B cell (primary cell): ENCODE measurements around the gene RAB28. TPM values are rescaled to one million over a fixed set of nuclear protein-coding genes. Genes with fewer than 3 reads are reported as not detected.

Experiments used
- ATAC-seq: fragments of 200-7000 bp; cut with Tn5 transposase; one replicate; pipeline ENCODE4 v1.10.0; 2021; ENCODE audit warnings: low read depth, mild to moderate bottlenecking, moderate number of reproducible peaks, moderate library complexity
- CTCF ChIA-PET: fragments of 350-600 bp; sonication (Branson Sonifier 250); formaldehyde crosslinking; loops from one replicate; lab custom pipeline; 2021; ENCODE audit warnings: antibody characterized with exemption, inconsistent platforms; lab: Charles Lee
- POLR2A ChIA-PET: fragments of 350-600 bp; sonication (Branson Sonifier 250); formaldehyde crosslinking; loops from one replicate; lab custom pipeline; 2021; ENCODE audit warnings: antibody characterized with exemption; lab: Charles Lee
- DNase-seq: peaks from one replicate; pipeline ENCODE4 v3.0.0; 2013
- H2AFZ ChIP-seq: 2 replicates; pipeline ENCODE4 v1.6.1; 2012; ENCODE audit warnings: mild to moderate bottlenecking, low read depth, low read length; ENCODE audit not compliant: insufficient read depth, poor library complexity, severe bottlenecking
- H3K27ac ChIP-seq, 2 donors: 1 replicate in 1 of 2; 2 replicates in 1 of 2; pipeline ENCODE4 v1.5.1; 2012 to 2013; ENCODE audit warnings: low read length in 2 of 2, mild to moderate bottlenecking in 2 of 2, moderate library complexity in 1 of 2
- H3K27me3 ChIP-seq, 4 experiments: fragments of 200-600 bp in 1 of 4; sonication (generic) in 1 of 4; replicated peaks in 1 of 4; 1 replicate in 2 of 4; 2 replicates in 2 of 4; pipeline versions ENCODE4 v1.6.1 to v1.7.0; 2013 to 2016; ENCODE audit warnings: low read length in 3 of 4, mild to moderate bottlenecking in 2 of 4, mixed read lengths in 1 of 4, moderate library complexity in 1 of 4; ENCODE audit not compliant: insufficient read depth in 4 of 4, control insufficient read depth in 3 of 4; ENCODE audit errors: control extremely low read depth in 1 of 4
- H3K36me3 ChIP-seq, 2 experiments: replicated peaks in 1 of 2; 1 replicate in 1 of 2; 2 replicates in 1 of 2; pipeline versions ENCODE4 v1.6.1 to v1.7.1; 2013; ENCODE audit warnings: low read length in 1 of 2; ENCODE audit not compliant: insufficient read depth in 2 of 2, control insufficient read depth in 1 of 2; ENCODE audit errors: control extremely low read depth in 1 of 2, extremely low read depth in 1 of 2
- H3K4me1 ChIP-seq, 2 donors: fragments of 200-600 bp in 1 of 2; sonication (generic) in 1 of 2; 1 replicate in 1 of 2; 2 replicates in 1 of 2; pipeline versions ENCODE4 v1.5.1 to v1.6.1; 2013 to 2017; ENCODE audit warnings: low read length in 2 of 2; ENCODE audit not compliant: control insufficient read depth in 2 of 2, insufficient read depth in 2 of 2
- H3K4me2 ChIP-seq: replicated peaks from 2 replicates; pipeline ENCODE3; 2012; ENCODE audit warnings: mild to moderate bottlenecking, low read depth, low read length; ENCODE audit not compliant: poor library complexity, severe bottlenecking
- H3K4me3 ChIP-seq, 5 experiments: fragments of 200-600 bp in 1 of 5; sonication (generic) in 1 of 5; 1 replicate in 3 of 5; 2 replicates in 2 of 5; pipeline versions ENCODE4 v1.5.1 to v1.7.0; 2011 to 2016; ENCODE audit warnings: low read length in 4 of 5, mild to moderate bottlenecking in 4 of 5, low read depth in 2 of 5, control low read depth in 1 of 5, moderate library complexity in 1 of 5; ENCODE audit not compliant: insufficient read depth in 1 of 5; ENCODE audit errors: control extremely low read depth in 1 of 5, extremely low read depth in 1 of 5
- H3K79me2 ChIP-seq: fragments of 200-600 bp; sonication (generic); one replicate; pipeline ENCODE4 v1.6.0; 2016; ENCODE audit warnings: low read length; ENCODE audit not compliant: control insufficient read depth, insufficient read depth
- H3K9ac ChIP-seq: fragments of 200-600 bp; sonication (generic); 2 replicates; pipeline ENCODE4 v1.6.1; 2017; ENCODE audit warnings: mild to moderate bottlenecking, low read length, moderate library complexity
- H3K9me3 ChIP-seq, 3 donors: one replicate each; pipeline versions ENCODE4 v1.6.1 to v1.7.1; 2013; ENCODE audit warnings: low read length in 2 of 3; ENCODE audit not compliant: control insufficient read depth in 2 of 3, insufficient read depth in 1 of 3; ENCODE audit errors: control extremely low read depth in 1 of 3
- H4K20me1 ChIP-seq: 2 replicates; pipeline ENCODE4 v1.6.0; 2012; ENCODE audit warnings: mild to moderate bottlenecking, low read length; ENCODE audit not compliant: insufficient read depth, control insufficient read depth, poor library complexity, severe bottlenecking
- H3K27ac Mint-ChIP-seq: one replicate; pipeline ENCODE4 v1.8.0; 2021; ENCODE audit warnings: mixed read lengths
- H3K27me3 Mint-ChIP-seq: one replicate; pipeline ENCODE4 v1.8.0; 2021; ENCODE audit warnings: mixed read lengths
- H3K4me1 Mint-ChIP-seq: one replicate; pipeline ENCODE4 v1.8.0; 2021; ENCODE audit warnings: mixed read lengths
- H3K4me3 Mint-ChIP-seq: one replicate; pipeline ENCODE4 v1.8.0; 2021; ENCODE audit warnings: mixed read lengths
- H3K9me3 Mint-ChIP-seq: one replicate; pipeline ENCODE4 v1.8.0; 2022; ENCODE audit warnings: mixed read lengths; ENCODE audit not compliant: insufficient read depth
- CTCF ChIP-seq: fragments of 200-600 bp; IDR thresholded peaks from one replicate; pipeline ENCODE4 v1.8.0; 2022; ENCODE audit warnings: antibody characterized with exemption, mild to moderate bottlenecking
- EZH2 ChIP-seq: IDR thresholded peaks from 2 replicates; pipeline ENCODE4 v1.6.1; 2012; ENCODE audit warnings: borderline replicate concordance, low read depth, mild to moderate bottlenecking, moderate library complexity, low read length; ENCODE audit not compliant: insufficient read depth, poor library complexity, severe bottlenecking
- WGBS: methylation state at CpG from one replicate; pipeline ENCODE4 v1.1.5; 2013; ENCODE audit warnings: missing lambda C conversion rate; ENCODE audit not compliant: insufficient coverage; 5-methylcytosine and 5-hydroxymethylcytosine counted together
- intact Hi-C: fragments of 100-400 bp; cut with micrococcal nuclease; formaldehyde crosslinking; loops from one replicate; pipeline ENCODE4 v1.10.0; 2022
- polyA plus RNA-seq: library from polyadenylated mRNA; depleted of rRNA; stranded (reverse); fragments of >200 nt; gene quantifications from 2 replicates; pipeline ENCODE4 v1.2.3, GENCODE V29; 2012
- total RNA-seq, 2 donors: library from RNA; stranded (reverse); fragments of 120-200 nt in 1 of 2; gene quantifications; 1 replicate in 1 of 2; 2 replicates in 1 of 2; pipeline versions ENCODE4 v1.2.3 to v1.2.4, GENCODE V29; 2013 to 2022

The RAB28 gene
- total and polyA plus RNA-seq, 2 donors (not counting 1 experiment from before 2014, with no cell fraction given): 7.2 to 17.4 TPM

DNA sequence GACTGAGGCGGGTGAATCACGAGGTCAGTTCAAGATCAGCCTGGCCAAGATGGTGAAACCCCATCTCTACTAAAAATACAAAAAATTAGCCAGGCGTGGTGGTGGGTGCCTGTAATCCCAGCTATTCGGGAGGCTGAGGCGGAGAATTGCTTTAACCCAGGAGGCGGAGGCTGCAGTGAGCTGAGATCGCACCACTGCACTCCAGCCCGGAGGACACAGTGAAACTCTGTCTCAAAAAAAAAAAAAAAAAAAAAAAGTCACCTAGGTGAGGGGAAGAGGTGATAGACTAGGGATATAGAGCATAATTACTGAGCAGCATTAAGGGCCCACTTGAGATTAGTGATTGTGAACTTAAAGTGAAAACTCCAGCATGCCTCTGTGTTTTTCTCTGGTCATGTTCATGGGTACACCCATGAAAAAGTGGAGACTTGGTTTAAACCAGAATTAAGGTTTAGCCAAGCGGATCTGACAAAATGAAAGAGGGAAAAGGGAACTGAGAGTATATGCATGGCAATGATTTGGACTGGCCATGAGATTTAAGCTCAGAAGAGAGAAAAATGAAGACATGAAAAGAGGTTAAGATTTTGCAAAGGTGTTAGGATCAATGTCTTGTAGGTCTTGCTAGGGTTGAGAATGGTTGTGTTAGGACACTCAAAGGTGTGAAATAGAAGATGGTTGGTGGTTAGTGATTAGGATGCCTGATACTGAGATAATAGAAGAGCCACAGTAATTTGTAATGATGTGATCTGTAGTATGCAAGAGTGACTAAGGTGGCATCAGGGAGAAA is 105.0 kb downstream of the RAB28 start:
- Histone ChIP-seq H3K27ac (peak overlapping the region in 1 of 2 donors; percentile 3), H3K4me1 (peaks cover 11% of the 10 kb centered on the region in 2 donors), H3K9me3 (peaks cover 0 to 8% (median 0%) of the 10 kb centered on the region in 3 donors), H4K20me1 (no peaks in the 10 kb centered on the region), H3K4me3 (no peak overlapping the region), H3K79me2 (no peaks in the 10 kb centered on the region), H3K36me3 (peaks cover 1 to 4% of the 10 kb centered on the region in 2 experiments), H3K9ac (peak overlapping the region; percentile 32), H3K27me3 (no peaks in the 10 kb centered on the region), H3K4me2 (peak overlapping the region; percentile 19), H2AFZ (no peak overlapping the region)
- DNase-seq: peak; percentile 56
- intact Hi-C loops: no loop called here
- CTCF ChIA-PET: no interaction called here
- no peaks in the 10 kb centered on the region for H3K27me3 Mint-ChIP-seq
- peak; percentile 57 for ATAC-seq
- no peaks in the 10 kb centered on the region for H3K9me3 Mint-ChIP-seq
- 92% methylated on average over 1 of the region's 9 CpGs for WGBS
- H3K4me1 Mint-ChIP-seq: peaks cover 2% of the 10 kb centered on the region
- no peak overlapping the region for H3K27ac Mint-ChIP-seq
- POLR2A ChIA-PET: no interaction called here
- TF ChIP-seq EZH2 (no peak), CTCF (no peak)
- no peak overlapping the region for H3K4me3 Mint-ChIP-seq

DNA sequence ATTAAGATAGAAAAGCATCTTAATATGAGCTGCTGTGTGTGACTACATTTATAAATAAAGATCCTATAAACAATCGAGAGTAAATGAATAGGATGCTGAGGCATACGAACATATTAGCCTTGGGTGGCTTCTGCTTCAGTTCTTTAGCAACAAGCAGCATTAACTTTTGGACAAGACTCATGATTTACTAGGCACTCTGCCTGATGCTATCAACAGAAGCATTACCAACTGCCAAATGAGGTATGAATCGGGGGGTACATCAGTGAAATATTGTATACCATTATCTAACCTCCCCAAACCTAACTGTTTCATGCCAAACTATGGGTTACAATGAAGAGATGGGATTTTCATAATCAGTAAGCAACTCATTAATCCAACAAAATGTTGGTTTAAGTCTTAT is 113.1 kb downstream of the RAB28 start:
- no peak overlapping the region for H3K4me2 ChIP-seq
- H3K27ac Mint-ChIP-seq: no peak overlapping the region
- H4K20me1 ChIP-seq: no peaks in the 10 kb centered on the region
- H3K36me3 ChIP-seq: peaks cover 0 to 5% of the 10 kb centered on the region in 2 experiments
- no peaks in the 10 kb centered on the region for H3K9me3 ChIP-seq
- intact Hi-C loops: no loop called here
- POLR2A ChIA-PET: no interaction called here
- no peak overlapping the region for H2AFZ ChIP-seq
- no peak for ATAC-seq
- no peak overlapping the region for H3K4me3 ChIP-seq
- TF ChIP-seq EZH2 (no peak), CTCF (no peak)
- H3K9me3 Mint-ChIP-seq: no peaks in the 10 kb centered on the region
- no peaks in the 10 kb centered on the region for H3K4me1 Mint-ChIP-seq
- no peaks in the 10 kb centered on the region for H3K4me1 ChIP-seq
- H3K27me3 Mint-ChIP-seq: no peaks in the 10 kb centered on the region
- no peak overlapping the region for H3K9ac ChIP-seq
- DNase-seq: no peak
- CTCF ChIA-PET: no interaction called here
- H3K27ac ChIP-seq: no peak overlapping the region
- no peaks in the 10 kb centered on the region for H3K79me2 ChIP-seq
- H3K4me3 Mint-ChIP-seq: no peak overlapping the region
- no CpG with 5 or more reads among the region's 3 CpGs for WGBS
- no peaks in the 10 kb centered on the region for H3K27me3 ChIP-seq
